Measurements from ENCODE around the gene TCP11L2. TPM values are rescaled to one million over a fixed set of nuclear protein-coding genes. Genes with fewer than 3 reads are reported as not detected.

Gene TCP11L2
- total and polyA plus RNA-seq, 9 of the 15 experiments (the other 6 are each of a cell fraction or from before 2014, with no cell fraction given): 0.39 to 4.5 (median 1.3) TPM

GRCh38 chr12:106345746-106346145 lies 43.2 kb downstream of the TCP11L2 start:
- H3K27me3 ChIP-seq (ENCODE audit: control insufficient read depth in 2 of 2, insufficient read depth in 2 of 2, low read length in 2 of 2): peaks cover 7% of the 10 kb centered on the region in 2 experiments; a peak in 4 of 5 replicates
- POLR2A ChIA-PET: interaction anchor here (1.0 kb wide), 1 partner anchor 12 kb away, joined by 4 read pairs; no protein-coding TSS in a partner anchor
- intact Hi-C loops (cut with micrococcal nuclease) (loop anchor here (1.0 kb wide), 1 partner anchor 118 kb away; no protein-coding TSS in a partner anchor), in situ Hi-C loops (cut with MboI) (no loop called here)
- no peaks in the 10 kb centered on the region for H3K9me1 ChIP-seq (ENCODE audit: control insufficient read depth, insufficient read depth, low read length)
- H3K4me1 ChIP-seq (replicated peaks in 1 of 2; ENCODE audit: control insufficient read depth in 2 of 2, insufficient read depth in 2 of 2, low read length in 2 of 2): no peaks in the 10 kb centered on the region
- DNase-seq (ENCODE audit: extremely low read depth in 1 of 4, low spot score in 3 of 4) (peak in 3 of 4 experiments; percentile 13 to 60 (median 27)), FAIRE-seq (peak; percentile 78), ATAC-seq (peak; percentile 98)
- BruUV-seq (replicated peaks): no TSS peak
- no peak overlapping the region for H3K4me2 ChIP-seq (ENCODE audit: insufficient read depth, low read length)
- H2AFZ ChIP-seq (ENCODE audit: low read depth, low read length): no peak overlapping the region
- no peak overlapping the region for H3K9ac ChIP-seq (ENCODE audit: insufficient read depth in 1 of 2, low read depth in 2 of 2, low read length in 2 of 2)
- H3K4me3 ChIP-seq: no peak overlapping the region
- CTCF ChIA-PET (ENCODE audit: low intra/inter-chr PET ratio): interaction anchor here (0.7 to 2.1 kb wide), 3 partner anchors 116 to 122 kb away, joined by 3 to 13 read pairs (median 7); no protein-coding TSS in a partner anchor
- H3K9me3 ChIP-seq (replicated peaks; ENCODE audit: control insufficient read depth, insufficient read depth, low read depth, low read length): no peaks in the 10 kb centered on the region
- no peaks in the 10 kb centered on the region for H3K36me3 ChIP-seq (ENCODE audit: control insufficient read depth, insufficient read depth, low read length)
- 27% methylated on average over 5 of the region's 5 CpGs for WGBS (ENCODE audit: insufficient coverage, low coverage, missing lambda C conversion rate)
- H3K79me2 ChIP-seq (ENCODE audit: control insufficient read depth, insufficient read depth, low read length): no peaks in the 10 kb centered on the region
- no peak overlapping the region for H3K27ac ChIP-seq (ENCODE audit: extremely low read depth, low read depth, low read length)
- H4K20me1 ChIP-seq (replicated peaks; ENCODE audit: control insufficient read depth, insufficient read depth, low read length): no peaks in the 10 kb centered on the region
- TF ChIP-seq CTCF (IDR thresholded peaks at IDR 0.05 in 2 of 3, conservative IDR thresholded peaks at IDR 0.05 in 1 of 3; ENCODE audit: insufficient read depth in 2 of 3, low read depth in 1 of 3, low read length in 3 of 3) (peak; percentile 58 to 70 (median 67)), MEF2A (IDR thresholded peaks at IDR 0.05; ENCODE audit: control insufficient read depth, low read depth, low read length) (no peak), ZC3H11A (IDR thresholded peaks at IDR 0.05; ENCODE audit: low read depth, low read length) (no peak), SRSF1 (IDR thresholded peaks at IDR 0.05; ENCODE audit: low read depth, low read length) (no peak), ZFP1 (CRISPR knock-in tag; IDR thresholded peaks at IDR 0.05) (no peak), SMC3 (conservative IDR thresholded peaks at IDR 0.05; ENCODE audit: insufficient read depth, low read depth, low read length) (0 out of 2 replicates have a peak, but pooled peaks have one; percentile 12), ZNF23 (CRISPR knock-in tag; IDR thresholded peaks at IDR 0.05) (no peak), CTBP1 (IDR thresholded peaks at IDR 0.05; ENCODE audit: borderline replicate concordance) (no peak), E2F3 (CRISPR knock-in tag; IDR thresholded peaks at IDR 0.05) (no peak), RAD21 (CRISPR knock-in tag; conservative IDR thresholded peaks at IDR 0.05 in 1 of 2, IDR thresholded peaks at IDR 0.05 in 1 of 2) (peak in 1 of 2 experiments; percentile 69; a peak in 3 of 4 replicates)
- TF ChIP-seq, protein P1, sequence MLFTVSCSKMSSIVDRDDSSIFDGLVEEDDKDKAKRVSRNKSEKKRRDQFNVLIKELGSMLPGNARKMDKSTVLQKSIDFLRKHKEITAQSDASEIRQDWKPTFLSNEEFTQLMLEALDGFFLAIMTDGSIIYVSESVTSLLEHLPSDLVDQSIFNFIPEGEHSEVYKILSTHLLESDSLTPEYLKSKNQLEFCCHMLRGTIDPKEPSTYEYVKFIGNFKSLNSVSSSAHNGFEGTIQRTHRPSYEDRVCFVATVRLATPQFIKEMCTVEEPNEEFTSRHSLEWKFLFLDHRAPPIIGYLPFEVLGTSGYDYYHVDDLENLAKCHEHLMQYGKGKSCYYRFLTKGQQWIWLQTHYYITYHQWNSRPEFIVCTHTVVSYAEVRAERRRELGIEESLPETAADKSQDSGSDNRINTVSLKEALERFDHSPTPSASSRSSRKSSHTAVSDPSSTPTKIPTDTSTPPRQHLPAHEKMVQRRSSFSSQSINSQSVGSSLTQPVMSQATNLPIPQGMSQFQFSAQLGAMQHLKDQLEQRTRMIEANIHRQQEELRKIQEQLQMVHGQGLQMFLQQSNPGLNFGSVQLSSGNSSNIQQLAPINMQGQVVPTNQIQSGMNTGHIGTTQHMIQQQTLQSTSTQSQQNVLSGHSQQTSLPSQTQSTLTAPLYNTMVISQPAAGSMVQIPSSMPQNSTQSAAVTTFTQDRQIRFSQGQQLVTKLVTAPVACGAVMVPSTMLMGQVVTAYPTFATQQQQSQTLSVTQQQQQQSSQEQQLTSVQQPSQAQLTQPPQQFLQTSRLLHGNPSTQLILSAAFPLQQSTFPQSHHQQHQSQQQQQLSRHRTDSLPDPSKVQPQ (CRISPR knock-in tag; IDR thresholded peaks at IDR 0.05; ENCODE audit: borderline replicate concordance): no peak
- TF ChIP-seq, protein P2, sequence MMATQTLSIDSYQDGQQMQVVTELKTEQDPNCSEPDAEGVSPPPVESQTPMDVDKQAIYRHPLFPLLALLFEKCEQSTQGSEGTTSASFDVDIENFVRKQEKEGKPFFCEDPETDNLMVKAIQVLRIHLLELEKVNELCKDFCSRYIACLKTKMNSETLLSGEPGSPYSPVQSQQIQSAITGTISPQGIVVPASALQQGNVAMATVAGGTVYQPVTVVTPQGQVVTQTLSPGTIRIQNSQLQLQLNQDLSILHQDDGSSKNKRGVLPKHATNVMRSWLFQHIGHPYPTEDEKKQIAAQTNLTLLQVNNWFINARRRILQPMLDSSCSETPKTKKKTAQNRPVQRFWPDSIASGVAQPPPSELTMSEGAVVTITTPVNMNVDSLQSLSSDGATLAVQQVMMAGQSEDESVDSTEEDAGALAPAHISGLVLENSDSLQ (IDR thresholded peaks at IDR 0.05): no peak
- TF ChIP-seq, protein P3, sequence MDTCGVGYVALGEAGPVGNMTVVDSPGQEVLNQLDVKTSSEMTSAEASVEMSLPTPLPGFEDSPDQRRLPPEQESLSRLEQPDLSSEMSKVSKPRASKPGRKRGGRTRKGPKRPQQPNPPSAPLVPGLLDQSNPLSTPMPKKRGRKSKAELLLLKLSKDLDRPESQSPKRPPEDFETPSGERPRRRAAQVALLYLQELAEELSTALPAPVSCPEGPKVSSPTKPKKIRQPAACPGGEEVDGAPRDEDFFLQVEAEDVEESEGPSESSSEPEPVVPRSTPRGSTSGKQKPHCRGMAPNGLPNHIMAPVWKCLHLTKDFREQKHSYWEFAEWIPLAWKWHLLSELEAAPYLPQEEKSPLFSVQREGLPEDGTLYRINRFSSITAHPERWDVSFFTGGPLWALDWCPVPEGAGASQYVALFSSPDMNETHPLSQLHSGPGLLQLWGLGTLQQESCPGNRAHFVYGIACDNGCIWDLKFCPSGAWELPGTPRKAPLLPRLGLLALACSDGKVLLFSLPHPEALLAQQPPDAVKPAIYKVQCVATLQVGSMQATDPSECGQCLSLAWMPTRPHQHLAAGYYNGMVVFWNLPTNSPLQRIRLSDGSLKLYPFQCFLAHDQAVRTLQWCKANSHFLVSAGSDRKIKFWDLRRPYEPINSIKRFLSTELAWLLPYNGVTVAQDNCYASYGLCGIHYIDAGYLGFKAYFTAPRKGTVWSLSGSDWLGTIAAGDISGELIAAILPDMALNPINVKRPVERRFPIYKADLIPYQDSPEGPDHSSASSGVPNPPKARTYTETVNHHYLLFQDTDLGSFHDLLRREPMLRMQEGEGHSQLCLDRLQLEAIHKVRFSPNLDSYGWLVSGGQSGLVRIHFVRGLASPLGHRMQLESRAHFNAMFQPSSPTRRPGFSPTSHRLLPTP (IDR thresholded peaks at IDR 0.05; ENCODE audit: borderline replicate concordance, extremely low read depth, insufficient read length): no peak
